HL-60 (cell line): ENCODE data around the gene P3H2.

Experiments used
- DNase-seq, 2 experiments: peaks; one replicate each; pipeline ENCODE4 v3.0.0-alpha.2; 2010 to 2020; ENCODE audit warnings: low read depth in 1 of 2, low spot score in 1 of 2
- H3K27ac ChIP-seq: fragments of 250-450 bp; sonication (Bioruptor Pico); replicated peaks from 2 replicates; pipeline ENCODE4 v1.5.1; 2020; ENCODE audit warnings: mild to moderate bottlenecking, moderate library complexity
- H3K27me3 ChIP-seq: fragments of 250-450 bp; sonication (Bioruptor Pico); 2 replicates; pipeline ENCODE4 v1.5.1; 2021; ENCODE audit warnings: mild to moderate bottlenecking, moderate library complexity; ENCODE audit not compliant: insufficient read depth, poor library complexity, severe bottlenecking
- H3K4me3 ChIP-seq: replicated peaks from 2 replicates; pipeline ENCODE4 v1.5.1; 2011; ENCODE audit warnings: mild to moderate bottlenecking, control low read depth, low read length; ENCODE audit not compliant: insufficient read depth
- CTCF ChIP-seq: IDR thresholded peaks from one replicate; pipeline ENCODE4 v1.5.1; 2011; ENCODE audit warnings: low read length, control low read depth, inconsistent platforms; ENCODE audit not compliant: insufficient read depth
- GABPA ChIP-seq: IDR thresholded peaks from 2 replicates; pipeline ENCODE4 v1.6.1; 2012; ENCODE audit warnings: low read depth
- POLR2AphosphoS5 ChIP-seq: IDR thresholded peaks from 2 replicates; pipeline ENCODE4 v1.6.1; 2012; ENCODE audit warnings: low read depth
- REST ChIP-seq: IDR thresholded peaks from 2 replicates; pipeline ENCODE4 v1.6.1; 2012; ENCODE audit warnings: low read depth; ENCODE audit not compliant: insufficient replicate concordance
- SPI1 ChIP-seq: IDR thresholded peaks from 2 replicates; pipeline ENCODE4 v1.6.1; 2012; ENCODE audit warnings: low read depth, mild to moderate bottlenecking, borderline replicate concordance

The P3H2 gene

GRCh38 chr3:190043741-190044140, 77.0 kb downstream of the P3H2 start:
- H3K4me3 ChIP-seq: no peak overlapping the region
- H3K27me3 ChIP-seq: peaks cover 2% of the 10 kb centered on the region
- no peak overlapping the region for H3K27ac ChIP-seq
- TF ChIP-seq SPI1: no peak
- no peak for TF ChIP-seq REST
- DNase-seq: no peak

- Histone ChIP-seq H3K4me3 (no peak overlapping the region), H3K27me3 (peaks cover 2% of the 10 kb centered on the region), H3K27ac (no peak overlapping the region)
- TF ChIP-seq REST (no peak), POLR2AphosphoS5 (no peak), CTCF (no peak), GABPA (no peak), SPI1 (no peak)
- DNase-seq: no peak
These were observed 78.1 kb downstream of the P3H2 start for GRCh38 chr3:190042558-190042957.

GRCh38 chr3:190041333-190042041, 79.2 kb downstream of the P3H2 start:
- no peak overlapping the region for H3K27ac ChIP-seq
- no peaks in the 10 kb centered on the region for H3K27me3 ChIP-seq
- DNase-seq: no peak
- no peak for TF ChIP-seq GABPA
- no peak for TF ChIP-seq CTCF
- TF ChIP-seq POLR2AphosphoS5: no peak
- TF ChIP-seq SPI1: no peak
- TF ChIP-seq REST: no peak
- no peak overlapping the region for H3K4me3 ChIP-seq
